Effector memory CD4-positive, alpha-beta T cell (primary cell): Measurements from ENCODE around the gene DHX8.

Experiments used
- DNase-seq, 3 donors: peaks; one replicate each; pipeline ENCODE4 v3.0.0-alpha.2; 2020
- H3K27ac ChIP-seq: 2 replicates; pipeline ENCODE4 v1.7.0; 2013; ENCODE audit warnings: mild to moderate bottlenecking, low read length, moderate library complexity; ENCODE audit not compliant: insufficient read depth, poor library complexity, severe bottlenecking
- H3K27me3 ChIP-seq: replicated peaks from 2 replicates; pipeline ENCODE4 v1.7.0; 2013; ENCODE audit warnings: mild to moderate bottlenecking, low read length; ENCODE audit not compliant: insufficient read depth, control insufficient read depth, poor library complexity, severe bottlenecking
- H3K36me3 ChIP-seq: 2 replicates; pipeline ENCODE4 v1.7.0; 2013; ENCODE audit warnings: mild to moderate bottlenecking, low read length, moderate library complexity; ENCODE audit not compliant: control insufficient read depth, insufficient read depth
- H3K4me1 ChIP-seq: 2 replicates; pipeline ENCODE4 v1.7.0; 2013; ENCODE audit warnings: low read length, mild to moderate bottlenecking; ENCODE audit not compliant: control insufficient read depth, insufficient read depth, poor library complexity, severe bottlenecking
- H3K4me3 ChIP-seq: 2 replicates; pipeline ENCODE4 v1.7.0; 2013; ENCODE audit warnings: low read length, low read depth, mild to moderate bottlenecking; ENCODE audit not compliant: insufficient read depth, poor library complexity, severe bottlenecking
- H3K9me3 ChIP-seq: 2 replicates; pipeline ENCODE4 v1.7.0; 2013; ENCODE audit warnings: mild to moderate bottlenecking, low read length, moderate library complexity; ENCODE audit not compliant: control insufficient read depth

The DHX8 gene

GRCh38 chr17:43531955-43532354, 48.2 kb downstream of the DHX8 start:
- H3K36me3 ChIP-seq: peaks cover 2% of the 10 kb centered on the region
- no peaks in the 10 kb centered on the region for H3K27me3 ChIP-seq
- H3K4me3 ChIP-seq: no peak overlapping the region
- no peaks in the 10 kb centered on the region for H3K4me1 ChIP-seq
- no peak for DNase-seq
- no peak overlapping the region for H3K27ac ChIP-seq
- H3K9me3 ChIP-seq: no peaks in the 10 kb centered on the region

GRCh38 chr17:43532581-43532980, 48.8 kb downstream of the DHX8 start:
- H3K36me3 ChIP-seq: no peaks in the 10 kb centered on the region
- no peak for DNase-seq
- no peaks in the 10 kb centered on the region for H3K9me3 ChIP-seq
- no peak overlapping the region for H3K4me3 ChIP-seq
- no peaks in the 10 kb centered on the region for H3K4me1 ChIP-seq
- H3K27me3 ChIP-seq: no peaks in the 10 kb centered on the region
- H3K27ac ChIP-seq: no peak overlapping the region

GRCh38 chr17:43533699-43534098, 49.9 kb downstream of the DHX8 start:
- no peak overlapping the region for H3K27ac ChIP-seq
- H3K4me3 ChIP-seq: no peak overlapping the region
- no peaks in the 10 kb centered on the region for H3K27me3 ChIP-seq
- H3K9me3 ChIP-seq: no peaks in the 10 kb centered on the region
- H3K4me1 ChIP-seq: no peaks in the 10 kb centered on the region
- H3K36me3 ChIP-seq: no peaks in the 10 kb centered on the region
- DNase-seq: no peak

GRCh38 chr17:43534909-43535308, 51.1 kb downstream of the DHX8 start:
- H3K4me1 ChIP-seq: no peaks in the 10 kb centered on the region
- no peaks in the 10 kb centered on the region for H3K27me3 ChIP-seq
- H3K9me3 ChIP-seq: no peaks in the 10 kb centered on the region
- no peak for DNase-seq
- no peak overlapping the region for H3K27ac ChIP-seq
- H3K36me3 ChIP-seq: no peaks in the 10 kb centered on the region
- no peak overlapping the region for H3K4me3 ChIP-seq

- H3K9me3 ChIP-seq: no peaks in the 10 kb centered on the region
- H3K27ac ChIP-seq: no peak overlapping the region
- no peak for DNase-seq
- H3K27me3 ChIP-seq: no peaks in the 10 kb centered on the region
- H3K36me3 ChIP-seq: no peaks in the 10 kb centered on the region
- H3K4me1 ChIP-seq: no peaks in the 10 kb centered on the region
- H3K4me3 ChIP-seq: no peak overlapping the region
These were observed 52.6 kb downstream of the DHX8 start for GRCh38 chr17:43536236-43536992.

- H3K4me1 ChIP-seq: peaks cover 10% of the 10 kb centered on the region
- peaks cover 13% of the 10 kb centered on the region for H3K27me3 ChIP-seq
- no peaks in the 10 kb centered on the region for H3K36me3 ChIP-seq
- no peaks in the 10 kb centered on the region for H3K9me3 ChIP-seq
- H3K27ac ChIP-seq: no peak overlapping the region
- H3K4me3 ChIP-seq: no peak overlapping the region
- DNase-seq: no peak
These were observed 57.3 kb downstream of the DHX8 start for GRCh38 chr17:43540821-43541674.

- Histone ChIP-seq H3K4me3 (no peak overlapping the region), H3K27me3 (peaks cover 29% of the 10 kb centered on the region), H3K27ac (no peak overlapping the region)
These were observed 59.1 kb downstream of the DHX8 start for GRCh38 chr17:43542859-43543258.

GRCh38 chr17:43543300-43543699, 59.5 kb downstream of the DHX8 start:
- Histone ChIP-seq H3K4me1 (peaks cover 20% of the 10 kb centered on the region), H3K27ac (no peak overlapping the region), H3K4me3 (no peak overlapping the region), H3K9me3 (no peaks in the 10 kb centered on the region), H3K27me3 (peaks cover 33% of the 10 kb centered on the region), H3K36me3 (no peaks in the 10 kb centered on the region)
- no peak for DNase-seq

More at GRCh38 chr17:43542859-43543258, 59.1 kb downstream of the DHX8 start:
- Histone ChIP-seq H3K9me3 (no peaks in the 10 kb centered on the region), H3K4me1 (peaks cover 20% of the 10 kb centered on the region), H3K36me3 (no peaks in the 10 kb centered on the region)
- DNase-seq: no peak

GRCh38 chr17:43543771-43544575, 60.2 kb downstream of the DHX8 start:
- Histone ChIP-seq H3K36me3 (no peaks in the 10 kb centered on the region), H3K27me3 (peaks cover 37% of the 10 kb centered on the region), H3K4me1 (peaks cover 20% of the 10 kb centered on the region), H3K9me3 (no peaks in the 10 kb centered on the region), H3K27ac (no peak overlapping the region), H3K4me3 (no peak overlapping the region)
- no peak for DNase-seq

GRCh38 chr17:43545383-43545632, 61.5 kb downstream of the DHX8 start:
- H3K27ac ChIP-seq: no peak overlapping the region
- no peaks in the 10 kb centered on the region for H3K36me3 ChIP-seq
- peaks cover 20% of the 10 kb centered on the region for H3K4me1 ChIP-seq
- H3K4me3 ChIP-seq: peak overlapping the region; percentile 57
- DNase-seq: peak in 2 of 3 donors; percentile 2 to 4
- H3K27me3 ChIP-seq: peaks cover 38% of the 10 kb centered on the region
- no peaks in the 10 kb centered on the region for H3K9me3 ChIP-seq
